Measurements from ENCODE around the gene CLEC3B.
"Not testable (repeated sequence)": the region's sequence is repeated elsewhere in the genome, so short reads cannot be mapped to it uniquely, and the experiment has no call there.

The CLEC3B gene

DNA sequence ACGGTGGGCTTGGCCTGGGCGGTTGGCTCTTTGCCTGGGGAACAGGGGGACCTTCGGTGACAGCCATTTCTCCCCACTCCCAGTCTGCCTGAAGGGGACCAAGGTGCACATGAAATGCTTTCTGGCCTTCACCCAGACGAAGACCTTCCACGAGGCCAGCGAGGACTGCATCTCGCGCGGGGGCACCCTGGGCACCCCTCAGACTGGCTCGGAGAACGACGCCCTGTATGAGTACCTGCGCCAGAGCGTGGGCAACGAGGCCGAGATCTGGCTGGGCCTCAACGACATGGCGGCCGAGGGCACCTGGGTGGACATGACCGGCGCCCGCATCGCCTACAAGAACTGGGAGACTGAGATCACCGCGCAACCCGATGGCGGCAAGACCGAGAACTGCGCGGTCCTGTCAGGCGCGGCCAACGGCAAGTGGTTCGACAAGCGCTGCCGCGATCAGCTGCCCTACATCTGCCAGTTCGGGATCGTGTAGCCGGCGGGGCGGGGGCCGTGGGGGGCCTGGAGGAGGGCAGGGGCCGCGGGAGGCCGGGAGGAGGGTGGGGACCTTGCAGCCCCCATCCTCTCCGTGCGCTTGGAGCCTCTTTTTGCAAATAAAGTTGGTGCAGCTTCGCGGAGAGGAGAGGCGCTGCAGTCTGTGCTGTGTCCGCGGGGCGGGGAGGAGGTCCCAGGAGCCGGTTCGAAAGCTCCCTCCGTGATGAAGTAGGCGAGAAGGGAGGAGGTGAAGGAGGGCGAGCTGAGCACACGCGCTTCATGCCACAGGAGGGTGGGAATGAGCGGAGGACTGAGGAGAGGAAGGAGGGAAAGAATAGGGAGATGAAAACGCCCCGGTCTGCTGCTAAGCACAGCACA, 9.6 kb downstream of the CLEC3B start:
- no peak for DNase-seq (ENCODE audit: low read depth)

DNA sequence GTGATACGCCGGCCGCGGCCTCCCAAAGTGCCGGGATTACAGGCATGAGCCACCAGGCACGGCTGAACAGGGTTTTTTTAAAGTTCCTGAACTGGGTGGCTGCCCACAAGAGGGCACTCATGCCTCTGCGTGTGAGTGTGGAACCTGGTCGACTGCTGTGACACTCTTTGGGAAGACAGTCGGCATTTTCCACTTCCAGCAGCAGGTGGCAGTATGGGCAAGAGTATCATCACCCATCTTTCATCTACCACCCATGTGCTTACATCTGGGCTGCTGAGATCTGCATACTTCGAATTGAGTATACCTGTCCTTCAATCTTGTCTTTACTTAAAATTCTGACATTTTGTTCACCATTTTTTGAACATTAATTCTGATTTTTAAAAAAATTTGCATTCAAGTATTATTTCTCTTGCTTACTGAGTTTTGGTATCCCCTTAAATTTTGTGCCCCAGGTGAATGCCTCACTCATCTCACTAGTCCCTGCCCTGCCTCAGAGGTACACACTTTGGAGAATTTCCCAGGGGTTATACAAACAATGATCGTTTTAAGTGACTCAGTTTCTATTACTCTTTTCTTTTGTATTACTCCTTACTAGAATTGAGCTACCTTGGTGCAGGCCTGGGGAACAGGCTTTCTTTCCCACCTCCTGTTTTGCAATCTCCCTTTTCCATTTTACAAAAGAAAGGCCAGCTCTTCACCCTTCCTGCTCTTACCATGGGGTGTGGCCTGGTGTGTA, 11.8 kb downstream of the CLEC3B start:
- peak; percentile 78 for DNase-seq (ENCODE audit: low read depth)

GRCh38 chr3:45041666-45042065, 15.6 kb downstream of the CLEC3B start:
- no peak for DNase-seq (ENCODE audit: low read depth)

DNA sequence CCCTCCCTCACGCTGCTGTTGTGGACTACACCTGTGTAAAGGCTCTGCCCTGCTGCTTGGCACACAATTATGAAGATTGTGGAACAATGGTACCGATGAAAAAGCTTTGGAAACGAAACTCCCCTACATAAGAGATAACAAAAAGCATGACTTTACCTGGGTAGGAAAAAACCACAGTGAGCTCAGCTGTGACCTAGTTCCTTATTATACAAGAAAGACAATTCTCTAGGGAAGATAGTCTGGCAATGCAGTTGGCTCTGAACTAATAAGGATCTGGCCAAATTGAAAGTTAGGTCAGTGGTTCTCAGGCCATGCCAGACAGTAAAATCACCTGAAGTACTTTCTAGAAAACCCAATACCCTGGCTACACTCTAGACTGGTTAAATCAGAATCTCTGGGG, 16.1 kb downstream of the CLEC3B start:
- DNase-seq (ENCODE audit: low read depth): no peak

DNA sequence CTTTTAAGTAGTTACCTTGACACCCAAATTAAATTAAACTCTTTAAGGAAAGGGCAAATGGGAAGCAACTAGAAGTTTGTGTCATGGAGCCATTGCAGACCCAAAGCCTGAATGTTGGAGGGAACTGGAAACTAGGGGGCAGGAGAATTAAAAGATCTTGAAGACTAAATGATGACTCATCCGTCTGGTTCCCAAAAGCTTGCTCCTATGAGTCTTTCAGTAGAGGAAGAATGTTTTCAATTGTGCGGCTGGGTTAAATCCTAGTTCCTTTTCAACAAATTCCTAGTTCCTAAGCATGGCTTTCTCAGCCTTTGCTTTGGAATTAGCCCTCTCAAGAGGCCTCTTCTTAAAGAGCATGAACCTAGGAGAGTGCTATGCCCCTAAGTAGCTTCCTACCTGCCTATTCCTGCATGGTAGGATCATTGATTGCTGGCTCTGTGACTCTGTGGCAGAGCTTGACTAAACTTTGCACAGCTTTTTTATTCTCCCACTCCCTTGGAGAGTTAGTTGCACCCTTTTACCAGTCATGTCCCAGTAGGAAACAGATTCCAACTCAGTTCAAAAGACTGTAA, 17.7 kb downstream of the CLEC3B start:
- DNase-seq (ENCODE audit: low read depth): no peak

DNA sequence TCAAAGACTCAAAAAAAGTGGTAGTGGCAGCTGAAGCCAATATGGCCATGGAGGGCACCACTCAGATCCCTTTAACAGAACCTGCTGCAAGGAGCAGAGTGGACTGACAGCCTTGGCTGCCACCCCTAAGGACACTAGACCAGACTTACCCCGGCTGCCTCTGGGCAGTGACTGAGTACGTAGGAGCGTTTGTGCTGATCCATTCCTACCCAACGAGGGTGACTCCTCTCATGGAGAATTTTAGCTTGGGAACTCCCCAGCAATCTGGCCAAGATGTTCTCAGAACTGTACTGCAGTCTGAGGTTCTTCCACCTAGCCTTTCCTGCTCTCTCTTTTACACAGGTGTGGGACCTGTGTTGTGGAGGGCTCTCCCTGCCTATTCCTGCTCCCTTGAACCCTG, 22.1 kb downstream of the CLEC3B start:
- DNase-seq (ENCODE audit: low read depth): no peak

GRCh38 chr3:45049807-45050206, 23.7 kb downstream of the CLEC3B start:
- DNase-seq (ENCODE audit: low read depth): no peak

DNA sequence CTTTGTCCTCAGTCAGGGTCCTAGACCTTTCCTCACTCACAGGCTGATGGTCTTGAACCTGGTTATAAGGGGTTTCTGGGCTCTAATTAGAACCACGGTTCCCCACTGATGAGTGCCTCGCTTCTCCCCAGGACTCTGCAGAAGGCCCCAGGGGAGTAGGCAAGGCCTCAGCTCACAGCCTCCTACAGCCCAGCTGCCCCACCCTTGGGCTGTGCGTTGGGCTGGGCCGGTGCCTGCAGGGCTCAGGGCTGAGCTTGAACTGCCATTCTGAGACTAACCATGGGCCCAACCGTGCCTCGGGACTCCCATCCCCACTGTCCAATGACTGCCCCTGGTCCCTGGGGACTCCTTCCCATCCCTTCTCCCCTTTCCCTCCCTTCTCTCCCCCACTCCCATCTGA, 25.6 kb downstream of the CLEC3B start:
- DNase-seq (ENCODE audit: low read depth): no peak

GRCh38 chr3:45053805-45054195, 27.7 kb downstream of the CLEC3B start:
- not testable (repeated sequence) for DNase-seq (ENCODE audit: low read depth)

- no peak for DNase-seq (ENCODE audit: low read depth)
Observed at GRCh38 chr3:45054196-45054857, 28.2 kb downstream of the CLEC3B start.

DNA sequence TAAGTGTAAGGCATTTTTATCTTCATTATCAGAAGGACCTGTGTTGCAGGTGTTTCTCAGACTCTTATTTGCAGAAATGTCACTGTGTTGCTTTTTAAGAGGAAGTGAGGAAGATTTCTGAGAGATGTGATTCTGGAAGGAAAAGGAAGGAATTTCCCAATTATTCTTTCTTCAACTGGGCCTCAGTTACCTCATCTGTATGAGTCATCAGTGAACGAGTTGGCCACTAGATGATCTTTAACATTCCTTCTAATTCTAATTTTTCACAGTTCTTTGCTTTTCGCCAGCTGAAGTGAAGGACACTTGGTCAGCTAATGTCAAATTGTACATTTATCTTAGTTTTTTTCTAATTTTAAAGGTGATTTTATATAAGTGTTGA, 28.9 kb downstream of the CLEC3B start:
- DNase-seq (ENCODE audit: low read depth): no peak

DNA sequence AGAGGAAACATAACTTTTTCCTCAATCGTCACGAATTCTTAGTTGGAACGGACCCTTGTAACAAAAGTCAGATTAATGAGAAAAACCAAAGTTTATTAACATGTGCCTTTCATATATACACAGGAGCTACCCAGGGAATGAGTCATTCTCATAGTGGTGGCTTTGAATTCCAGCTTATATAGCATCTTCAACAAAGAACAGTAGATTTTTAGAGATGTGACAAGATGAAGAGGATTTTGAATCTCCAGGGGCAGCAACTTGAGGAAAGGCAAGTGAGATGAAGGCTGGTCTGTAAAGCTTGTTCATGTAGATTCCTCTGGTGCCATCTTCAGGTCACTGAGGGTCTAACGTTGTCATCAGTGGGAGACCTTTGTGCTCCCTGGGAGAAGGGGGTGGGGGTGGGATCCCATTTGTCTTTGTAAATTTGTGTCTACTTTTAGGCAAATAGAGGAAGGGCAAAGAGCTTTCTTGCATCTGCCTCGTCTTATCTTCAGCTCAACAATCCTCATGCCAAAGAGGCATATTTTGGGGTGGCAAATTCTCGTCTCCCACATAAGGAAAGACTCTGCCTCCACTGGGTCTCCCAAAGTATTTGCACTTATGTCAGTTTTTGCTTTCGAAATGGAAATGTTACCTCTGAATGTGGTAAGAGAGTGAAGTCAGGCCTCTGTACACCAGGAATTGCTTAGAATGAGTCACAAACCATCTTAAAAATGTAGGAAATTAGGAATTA, 29.5 kb downstream of the CLEC3B start:
- no peak for DNase-seq (ENCODE audit: low read depth)

DNA sequence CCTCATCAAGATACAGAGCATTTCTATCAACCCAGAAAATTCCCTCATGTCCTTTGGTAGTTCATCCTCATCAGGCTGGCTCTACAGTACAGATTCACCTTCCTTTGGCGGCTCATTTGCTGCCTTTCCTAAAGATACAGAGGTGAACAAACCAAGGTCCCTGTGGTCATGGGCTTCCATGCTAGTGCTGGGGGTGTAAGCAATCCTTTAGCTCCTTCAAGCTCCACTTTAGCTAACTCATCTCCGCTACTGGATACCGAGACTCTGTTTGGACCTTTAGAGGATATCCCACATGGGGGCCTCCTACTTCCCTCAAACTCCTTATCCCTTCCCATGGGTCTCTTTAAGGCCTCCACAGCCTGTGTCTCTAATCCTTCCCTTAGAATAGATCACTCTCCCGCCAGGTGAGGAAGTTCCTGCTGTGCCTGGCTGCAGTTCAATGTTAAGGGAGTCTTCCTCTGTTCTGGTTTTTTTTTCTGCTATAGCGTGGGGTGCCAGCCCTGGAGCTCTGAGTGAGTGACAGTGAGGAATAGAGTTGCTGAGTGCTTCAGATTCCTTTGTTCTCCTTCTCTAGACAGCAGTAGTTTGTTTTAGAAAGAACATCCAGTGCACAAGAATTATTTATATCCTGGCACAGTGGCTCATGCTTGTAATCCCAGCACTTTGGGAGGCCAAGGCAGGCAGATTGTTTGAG, 30.7 kb downstream of the CLEC3B start:
- DNase-seq (ENCODE audit: low read depth): no peak

GRCh38 chr3:45057557-45057956, 31.5 kb downstream of the CLEC3B start:
- DNase-seq (ENCODE audit: low read depth): no peak

- no peak for DNase-seq (ENCODE audit: low read depth)
Observed at GRCh38 chr3:45059132-45059531, 33.0 kb downstream of the CLEC3B start.

DNA sequence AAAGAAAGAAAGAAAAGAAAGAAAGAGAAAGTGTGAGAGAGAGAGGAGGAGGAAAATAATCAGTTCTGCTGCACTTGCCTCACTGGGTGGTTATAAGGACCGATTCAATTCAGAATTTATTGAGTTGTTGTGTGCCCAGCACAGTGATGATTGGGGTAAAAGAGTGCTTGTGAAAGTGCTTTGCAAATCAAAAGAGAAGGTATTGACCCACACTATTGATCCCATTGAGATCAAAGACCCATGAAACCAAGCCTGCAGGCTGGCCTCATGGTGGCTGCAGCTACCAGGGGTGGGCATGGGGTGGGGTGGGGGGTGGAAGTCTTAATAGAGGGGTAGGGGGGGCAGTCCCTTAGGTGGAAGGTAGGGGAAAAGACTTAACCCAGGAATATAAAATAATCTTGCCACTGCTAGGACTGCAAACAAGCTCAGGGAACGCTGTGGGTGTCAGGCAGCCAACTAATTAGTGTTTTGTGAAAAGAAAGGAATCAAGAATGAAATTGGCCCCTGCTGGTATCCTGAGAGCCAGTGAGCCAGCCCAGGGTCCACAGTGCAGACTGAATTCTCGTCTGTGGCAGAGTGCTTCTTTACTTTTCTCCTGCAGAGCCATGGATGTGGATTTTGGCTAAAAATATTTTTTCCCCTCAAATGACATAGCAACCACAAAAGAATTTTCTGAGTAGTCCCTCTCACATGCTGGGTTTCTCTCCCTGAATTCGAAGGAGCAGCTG, 34.2 kb downstream of the CLEC3B start:
- no peak for DNase-seq (ENCODE audit: low read depth)

DNA sequence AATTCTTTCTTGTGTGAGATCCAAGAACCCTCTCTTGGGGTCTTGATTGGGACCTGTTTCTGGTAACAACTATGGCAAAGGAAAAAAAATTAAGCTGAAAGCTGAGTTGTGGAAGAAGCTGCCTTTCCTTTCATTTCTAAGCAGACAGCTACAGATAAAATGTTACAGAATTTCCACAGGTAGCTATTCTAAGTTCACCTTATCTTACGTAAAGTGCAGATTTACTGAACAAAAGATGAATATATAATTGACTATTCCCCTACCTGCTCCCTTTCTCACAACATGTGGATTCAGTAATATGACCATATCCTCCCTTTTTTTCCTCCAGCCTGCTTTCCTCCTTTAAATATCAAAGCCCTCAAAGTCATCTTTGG, 36.6 kb downstream of the CLEC3B start:
- DNase-seq (ENCODE audit: low read depth): no peak

DNA sequence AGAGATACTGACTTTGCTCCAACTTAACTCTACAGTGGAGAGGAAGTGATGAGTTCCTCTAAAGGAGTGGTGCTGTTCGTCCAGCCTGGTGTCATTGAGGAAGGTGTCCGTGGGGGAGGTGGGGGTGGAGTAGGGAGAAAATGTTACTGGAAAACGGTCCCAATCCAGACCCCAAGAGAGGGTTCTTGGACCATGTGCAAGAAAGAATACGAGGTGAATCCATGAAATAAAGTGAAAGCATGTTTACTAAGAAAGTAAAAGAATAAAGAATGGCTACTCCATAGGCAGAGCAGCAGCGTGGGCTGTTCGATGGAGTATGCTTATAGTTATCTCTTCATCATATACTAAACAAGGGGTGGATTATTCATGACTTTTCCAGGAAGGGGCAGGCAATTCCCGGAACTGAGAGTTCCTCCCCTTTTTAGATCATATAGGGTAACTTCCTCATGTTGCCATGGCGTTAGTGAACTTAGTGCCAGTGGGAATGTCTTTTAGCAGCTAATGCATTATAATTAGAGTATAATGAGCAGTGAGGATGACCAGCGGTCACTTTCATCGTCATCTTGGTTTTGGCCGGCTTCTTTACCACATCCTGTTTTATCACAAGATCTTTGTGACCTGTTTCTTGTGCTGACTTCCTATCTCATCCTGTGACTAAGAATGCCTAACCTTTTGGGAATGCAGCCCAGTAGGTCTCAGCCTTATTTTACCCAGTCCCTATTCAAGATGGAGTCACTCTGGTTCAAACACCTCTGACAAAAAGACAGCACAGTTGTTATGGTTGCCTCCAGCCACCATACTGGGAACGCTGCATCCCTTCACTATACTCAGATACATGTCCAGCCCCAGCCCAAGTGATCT, 38.6 kb downstream of the CLEC3B start:
- DNase-seq (ENCODE audit: low read depth): peak; percentile 27

DNA sequence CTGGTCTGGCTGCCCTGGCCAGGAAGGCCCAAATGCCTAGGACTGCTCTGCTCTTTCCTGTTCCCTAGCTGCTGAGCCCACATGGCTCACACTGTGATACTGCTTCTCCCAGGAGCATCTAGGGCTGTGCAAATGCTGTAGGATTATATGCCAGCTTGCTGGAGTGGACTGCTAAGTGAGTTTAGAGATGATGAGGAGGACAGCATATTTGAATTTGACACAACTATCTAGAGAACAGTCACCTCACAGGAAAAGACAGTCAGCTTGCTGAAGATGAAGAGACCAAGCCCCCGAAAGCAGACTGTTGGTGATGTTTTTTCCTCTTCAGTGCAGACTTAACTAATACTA, 39.2 kb downstream of the CLEC3B start:
- no peak for DNase-seq (ENCODE audit: low read depth)
